Activated CD4-positive, CD25-positive, alpha-beta regulatory T cell treated with anti-CD3 and anti-CD28 coated beads, Interleukin-2, amount 50 U/mL, for 16 hours (primary cell): ENCODE results near the gene ABCA13.
"Not testable (repeated sequence)": the region's sequence is repeated elsewhere in the genome, so short reads cannot be mapped to it uniquely, and the experiment has no call there.

Experiments used
- DNase-seq: peaks from one replicate; pipeline ENCODE4 v3.0.0-alpha.2; 2020; ENCODE audit warnings: low read depth, low spot score

Gene ABCA13

GRCh38 chr7:48176356-48176893, 5.2 kb downstream of the ABCA13 start:
- DNase-seq: no peak

GRCh38 chr7:48177271-48177670, 6.0 kb downstream of the ABCA13 start:
- DNase-seq: no peak

GRCh38 chr7:48179496-48180030, 8.3 kb downstream of the ABCA13 start:
- no peak for DNase-seq

GRCh38 chr7:48180981-48181380, 9.7 kb downstream of the ABCA13 start:
- DNase-seq: no peak

GRCh38 chr7:48182718-48183369, 11.6 kb downstream of the ABCA13 start:
- no peak for DNase-seq

GRCh38 chr7:48183370-48183743, 12.1 kb downstream of the ABCA13 start:
- no peak for DNase-seq

- DNase-seq: no peak
Measured at GRCh38 chr7:48183965-48184364, 12.7 kb downstream of the ABCA13 start.

GRCh38 chr7:48188776-48189520, 17.7 kb downstream of the ABCA13 start:
- DNase-seq: no peak

GRCh38 chr7:48192996-48193395, 21.7 kb downstream of the ABCA13 start:
- DNase-seq: no peak

- DNase-seq: no peak
Measured at GRCh38 chr7:48193421-48193820, 22.2 kb downstream of the ABCA13 start.

- DNase-seq: not testable (repeated sequence)
Measured at GRCh38 chr7:48200946-48201589, 29.8 kb downstream of the ABCA13 start.

- DNase-seq: not testable (repeated sequence)
Measured at GRCh38 chr7:48202916-48203315, 31.7 kb downstream of the ABCA13 start.

- DNase-seq: no peak
Measured at GRCh38 chr7:48207155-48207675, 36.0 kb downstream of the ABCA13 start.

GRCh38 chr7:48209004-48209600, 37.8 kb downstream of the ABCA13 start:
- DNase-seq: no peak

- DNase-seq: no peak
Measured at GRCh38 chr7:48213226-48213625, 42.0 kb downstream of the ABCA13 start.

- DNase-seq: no peak
Measured at GRCh38 chr7:48217266-48217665, 46.0 kb downstream of the ABCA13 start.

- no peak for DNase-seq
Measured at GRCh38 chr7:48217753-48218152, 46.5 kb downstream of the ABCA13 start.

GRCh38 chr7:48224042-48224441, 52.8 kb downstream of the ABCA13 start:
- DNase-seq: no peak

GRCh38 chr7:48225101-48225500, 53.8 kb downstream of the ABCA13 start:
- DNase-seq: no peak

- no peak for DNase-seq
Measured at GRCh38 chr7:48237354-48237753, 66.1 kb downstream of the ABCA13 start.

- DNase-seq: no peak
Measured at GRCh38 chr7:48242846-48243245, 71.6 kb downstream of the ABCA13 start.

GRCh38 chr7:48244864-48245271, 73.6 kb downstream of the ABCA13 start:
- DNase-seq: no peak
